HT1080 (cell line): Measurements from ENCODE around the gene ANKRD13D. TPM values are rescaled to one million over a fixed set of nuclear protein-coding genes. Genes with fewer than 3 reads are reported as not detected.

ENCODE experiments used
- total RNA-seq: library from RNA; depleted of rRNA; stranded (reverse); fragments of >200 nt; shearing (Covaris generic); gene quantifications from 2 replicates; pipeline ENCODE4 v1.2.3, GENCODE V29; 2014; rRNA removed

Gene ANKRD13D
- total RNA-seq, 1 experiment from 2014 or later = 27.6 TPM

Other genes starting within 250 kb of the ANKRD13D start
- not detected in 2 replicates for gene RHOD, start 232.5 kb upstream of the ANKRD13D start, total RNA-seq
- 18.9 and 25.6 TPM in 2 replicates for gene KDM2A, start 170.0 kb upstream of the ANKRD13D start, total RNA-seq
- 42.6 and 51.5 TPM in 2 replicates for gene GRK2, start 22.8 kb upstream of the ANKRD13D start, total RNA-seq
- 2.2 and 2.9 TPM in 2 replicates for gene SSH3, start 14.2 kb downstream of the ANKRD13D start, total RNA-seq
- gene POLD4, start 64.2 kb downstream of the ANKRD13D start, total RNA-seq = 34.5 and 39.4 TPM in 2 replicates
- gene CLCF1, start 84.3 kb downstream of the ANKRD13D start, total RNA-seq = 7.5 and 9.3 TPM in 2 replicates
- 6.5 and 11.7 TPM in 2 replicates for gene RAD9A, start 102.7 kb downstream of the ANKRD13D start, total RNA-seq
- gene PPP1CA, start 112.6 kb downstream of the ANKRD13D start, total RNA-seq = 324 and 339 TPM in 2 replicates
- gene TBC1D10C, start 114.8 kb downstream of the ANKRD13D start, total RNA-seq = 0.05 TPM in 1 of 2 replicates, not detected in the other
- gene CARNS1, start 126.4 kb downstream of the ANKRD13D start, total RNA-seq = 0.13 TPM in 1 of 2 replicates, not detected in the other
- gene RPS6KB2, start 139.2 kb downstream of the ANKRD13D start, total RNA-seq = 49.0 and 52.7 TPM in 2 replicates
- gene PTPRCAP, start 148.4 kb downstream of the ANKRD13D start, total RNA-seq = 0.60 TPM in 1 of 2 replicates, not detected in the other
- 113 and 151 TPM in 2 replicates for gene CORO1B, start 154.2 kb downstream of the ANKRD13D start, total RNA-seq
- gene GPR152, start 163.4 kb downstream of the ANKRD13D start, total RNA-seq = not detected in 2 replicates
- not detected in 2 replicates for gene CABP4, start 166.1 kb downstream of the ANKRD13D start, total RNA-seq
- 3.3 and 6.9 TPM in 2 replicates for gene TMEM134, start 179.9 kb downstream of the ANKRD13D start, total RNA-seq
- 81.5 and 91.2 TPM in 2 replicates for gene AIP, start 193.7 kb downstream of the ANKRD13D start, total RNA-seq
- gene PITPNM1, start 216.1 kb downstream of the ANKRD13D start, total RNA-seq = 0.13 and 0.90 TPM in 2 replicates
- gene CDK2AP2, start 218.9 kb downstream of the ANKRD13D start, total RNA-seq = 20.0 and 24.7 TPM in 2 replicates
- not detected in 2 replicates for gene CABP2, start 234.1 kb downstream of the ANKRD13D start, total RNA-seq